ENCODE data around the gene TRPC4. TPM values are rescaled to one million over a fixed set of nuclear protein-coding genes. Genes with fewer than 3 reads are reported as not detected.

The TRPC4 gene
- total and polyA plus RNA-seq, 8 donors, result 0.23 to 12.3 (median 3.9) TPM; not detected in 1

GRCh38 chr13:37656247-37656940, 213.2 kb downstream of the TRPC4 start:
- DNase-seq, result no peak
- no peaks in the 10 kb centered on the region for H3K27me3 ChIP-seq
- intact Hi-C loops (cut with DNase I; ENCODE audit: low total_unique reads), result no loop called here
- H3K27ac ChIP-seq, result no peak overlapping the region
- TF ChIP-seq POLR2AphosphoS5 (IDR thresholded peaks at IDR 0.05) (no peak), POLR2A (IDR thresholded peaks at IDR 0.05) (no peak), CTCF (IDR thresholded peaks at IDR 0.05) (no peak), EP300 (IDR thresholded peaks at IDR 0.05) (no peak)
- no peaks in the 10 kb centered on the region for H3K4me1 ChIP-seq
- H3K4me3 ChIP-seq, result no peak overlapping the region
- H3K9me3 ChIP-seq, result no peaks in the 10 kb centered on the region
- H3K36me3 ChIP-seq, result no peaks in the 10 kb centered on the region
- 63 to 88% (median 80%) methylated on average over 7 of the region's 7 CpGs for WGBS, 5 donors

DNA sequence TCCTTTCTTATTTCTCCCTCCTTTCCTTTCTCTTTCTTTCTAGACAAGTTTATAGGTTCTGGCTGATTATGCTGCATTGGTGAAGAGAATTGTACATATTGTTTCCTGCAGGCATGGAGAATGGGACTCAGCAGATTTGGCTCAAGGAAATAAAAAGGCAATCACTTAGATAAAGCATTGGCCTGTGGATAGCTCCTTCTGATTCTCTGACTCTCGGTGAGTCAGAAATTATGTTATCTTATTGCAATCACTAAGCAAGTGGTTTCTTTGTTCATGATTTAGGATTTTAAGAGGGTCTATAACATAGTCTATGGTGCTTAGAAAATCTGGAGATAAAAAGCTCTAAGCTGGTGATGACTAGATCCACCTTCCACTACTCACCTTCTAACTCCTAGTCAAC, 217.0 kb downstream of the TRPC4 start:
- Histone ChIP-seq H3K4me1 (no peaks in the 10 kb centered on the region), H3K27me3 (no peaks in the 10 kb centered on the region), H3K36me3 (no peaks in the 10 kb centered on the region), H3K9me3 (no peaks in the 10 kb centered on the region), H3K27ac (no peak overlapping the region), H3K4me3 (no peak overlapping the region)
- DNase-seq, result no peak
- TF ChIP-seq POLR2AphosphoS5 (IDR thresholded peaks at IDR 0.05) (no peak), POLR2A (IDR thresholded peaks at IDR 0.05) (no peak), CTCF (IDR thresholded peaks at IDR 0.05) (no peak), EP300 (IDR thresholded peaks at IDR 0.05) (no peak)
- 51 to 83% (median 69%) methylated on average over 1 of the region's 1 CpG for WGBS, 5 donors
- intact Hi-C loops (cut with DNase I; ENCODE audit: low total_unique reads), result no loop called here

DNA sequence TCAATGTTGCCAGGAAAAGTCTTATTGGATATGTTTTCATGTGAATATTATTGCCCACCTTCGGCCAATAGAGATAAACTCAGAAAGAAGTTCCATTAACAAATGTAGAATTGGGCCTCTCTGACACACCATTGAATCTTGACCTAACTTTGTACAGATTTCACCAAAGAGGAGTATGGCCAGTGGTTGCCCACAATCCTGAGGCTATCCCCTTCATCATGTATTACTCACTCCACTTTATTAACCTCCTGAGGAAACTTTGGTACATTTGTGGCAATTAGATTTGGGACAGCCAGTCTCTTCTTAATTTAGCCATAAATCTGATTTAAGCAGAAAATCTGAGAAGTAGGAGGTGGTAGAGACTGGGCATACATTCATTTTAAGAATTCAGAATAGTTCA, 217.7 kb downstream of the TRPC4 start:
- intact Hi-C loops (cut with DNase I; ENCODE audit: low total_unique reads), result no loop called here
- DNase-seq, result no peak
- TF ChIP-seq EP300 (IDR thresholded peaks at IDR 0.05), result no peak
- TF ChIP-seq POLR2A (IDR thresholded peaks at IDR 0.05), result no peak
- TF ChIP-seq CTCF (IDR thresholded peaks at IDR 0.05), result no peak
- TF ChIP-seq POLR2AphosphoS5 (IDR thresholded peaks at IDR 0.05), result no peak
- no peaks in the 10 kb centered on the region for H3K9me3 ChIP-seq
- no peaks in the 10 kb centered on the region for H3K4me1 ChIP-seq
- 79 to 97% (median 84%) methylated on average over 1 of the region's 1 CpG for WGBS, 5 donors
- no peak overlapping the region for H3K27ac ChIP-seq
- H3K36me3 ChIP-seq, result no peaks in the 10 kb centered on the region
- H3K27me3 ChIP-seq, result no peaks in the 10 kb centered on the region
- H3K4me3 ChIP-seq, result no peak overlapping the region

GRCh38 chr13:37648609-37649008, 221.0 kb downstream of the TRPC4 start:
- no peaks in the 10 kb centered on the region for H3K27me3 ChIP-seq
- no peak for DNase-seq
- no peaks in the 10 kb centered on the region for H3K36me3 ChIP-seq
- intact Hi-C loops (cut with DNase I; ENCODE audit: low total_unique reads), result no loop called here
- H3K27ac ChIP-seq, result no peak overlapping the region
- no peaks in the 10 kb centered on the region for H3K9me3 ChIP-seq
- peaks cover 0 to 5% (median 0%) of the 10 kb centered on the region in 4 donors for H3K4me1 ChIP-seq
- no peak overlapping the region for H3K4me3 ChIP-seq
- TF ChIP-seq POLR2A (IDR thresholded peaks at IDR 0.05) (no peak), CTCF (IDR thresholded peaks at IDR 0.05) (no peak), EP300 (IDR thresholded peaks at IDR 0.05) (no peak), POLR2AphosphoS5 (IDR thresholded peaks at IDR 0.05) (no peak)
